Transverse colon (tissue), 4 donors: ENCODE results near the gene AIF1.

ENCODE experiments used
- POLR2AphosphoS5 ChIP-seq, 3 donors: sonication (generic); formaldehyde crosslinking; IDR thresholded peaks; one replicate each; pipeline ENCODE4 v1.6.1; 2016; ENCODE audit warnings: antibody characterized with exemption in 3 of 3
- TF ChIP-seq, protein P1 (sequence below), 5 experiments: fragments of 200-600 bp in 3 of 5; fragments of 450-650 bp in 2 of 5; sonication (generic) in 3 of 5; IDR thresholded peaks; 1 replicate in 2 of 5; 2 replicates in 3 of 5; pipeline ENCODE4 v1.5.1; 2016 to 2017; ENCODE audit warnings: antibody characterized with exemption in 5 of 5, inconsistent platforms in 3 of 5, mild to moderate bottlenecking in 2 of 5, moderate library complexity in 1 of 5

GRCh38 chr6:31615748-31616147 is 714 bp downstream of the AIF1 start:
- TF ChIP-seq, protein P1, sequence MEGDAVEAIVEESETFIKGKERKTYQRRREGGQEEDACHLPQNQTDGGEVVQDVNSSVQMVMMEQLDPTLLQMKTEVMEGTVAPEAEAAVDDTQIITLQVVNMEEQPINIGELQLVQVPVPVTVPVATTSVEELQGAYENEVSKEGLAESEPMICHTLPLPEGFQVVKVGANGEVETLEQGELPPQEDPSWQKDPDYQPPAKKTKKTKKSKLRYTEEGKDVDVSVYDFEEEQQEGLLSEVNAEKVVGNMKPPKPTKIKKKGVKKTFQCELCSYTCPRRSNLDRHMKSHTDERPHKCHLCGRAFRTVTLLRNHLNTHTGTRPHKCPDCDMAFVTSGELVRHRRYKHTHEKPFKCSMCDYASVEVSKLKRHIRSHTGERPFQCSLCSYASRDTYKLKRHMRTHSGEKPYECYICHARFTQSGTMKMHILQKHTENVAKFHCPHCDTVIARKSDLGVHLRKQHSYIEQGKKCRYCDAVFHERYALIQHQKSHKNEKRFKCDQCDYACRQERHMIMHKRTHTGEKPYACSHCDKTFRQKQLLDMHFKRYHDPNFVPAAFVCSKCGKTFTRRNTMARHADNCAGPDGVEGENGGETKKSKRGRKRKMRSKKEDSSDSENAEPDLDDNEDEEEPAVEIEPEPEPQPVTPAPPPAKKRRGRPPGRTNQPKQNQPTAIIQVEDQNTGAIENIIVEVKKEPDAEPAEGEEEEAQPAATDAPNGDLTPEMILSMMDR (IDR thresholded peaks at IDR 0.05): no peak
- no peak for TF ChIP-seq POLR2AphosphoS5 (IDR thresholded peaks at IDR 0.05)
